ENCODE data around the gene SELPLG. TPM values are rescaled to one million over a fixed set of nuclear protein-coding genes. Genes with fewer than 3 reads are reported as not detected.
A peak's percentile ranks its signal among the peaks of the same experiment; 100 is the strongest.
"Not testable (repeated sequence)": the region's sequence is repeated elsewhere in the genome, so short reads cannot be mapped to it uniquely, and the experiment has no call there.

The SELPLG gene
- total RNA-seq, 1 experiment from 2014 or later = 0.97 TPM

DNA sequence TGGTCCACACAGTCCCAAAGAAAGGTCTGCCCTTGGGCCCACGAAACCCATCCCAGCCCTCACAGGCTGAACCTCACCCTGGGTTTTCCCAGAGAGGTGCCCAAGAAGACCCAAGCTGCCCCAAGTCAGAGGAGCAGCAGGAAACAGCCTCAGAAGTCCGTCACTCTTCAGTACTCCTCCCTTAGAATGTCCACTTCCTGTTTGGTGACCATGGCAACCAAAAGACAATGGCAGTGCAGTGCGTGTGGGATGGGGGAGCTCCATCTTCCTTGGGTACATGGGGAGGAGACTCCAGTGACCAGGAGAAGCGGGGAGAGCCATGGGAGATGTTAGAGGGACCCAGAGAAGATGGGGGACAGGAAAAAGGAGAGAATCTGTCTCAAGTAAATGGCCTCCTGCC is 11.3 kb downstream of the SELPLG start:
- no peaks in the 10 kb centered on the region for H3K27me3 ChIP-seq (ENCODE audit: low read length)
- H3K79me2 ChIP-seq (ENCODE audit: low read length) = no peaks in the 10 kb centered on the region
- H3K36me3 ChIP-seq (ENCODE audit: insufficient read depth, low read length) = no peaks in the 10 kb centered on the region
- no peak overlapping the region for H3K4me3 ChIP-seq (ENCODE audit: low read length)
- no peak overlapping the region for H3K4me2 ChIP-seq (ENCODE audit: low read depth, low read length, poor library complexity, severe bottlenecking)
- no peaks in the 10 kb centered on the region for H3K9me3 ChIP-seq (ENCODE audit: low read length)
- no peak overlapping the region for H3K9ac ChIP-seq (ENCODE audit: low read length)
- no peaks in the 10 kb centered on the region for H3K9me2 ChIP-seq (replicated peaks; ENCODE audit: insufficient read depth, low read length)
- H3K27ac ChIP-seq (ENCODE audit: low read length) = no peak overlapping the region
- peak; percentile 75 for DNase-seq
- no peaks in the 10 kb centered on the region for H4K20me1 ChIP-seq (ENCODE audit: insufficient read depth, low read depth, low read length)
- peaks cover 15% of the 10 kb centered on the region for H3K4me1 ChIP-seq (ENCODE audit: low read length)
- H2AFZ ChIP-seq (ENCODE audit: low read length) = no peak overlapping the region

DNA sequence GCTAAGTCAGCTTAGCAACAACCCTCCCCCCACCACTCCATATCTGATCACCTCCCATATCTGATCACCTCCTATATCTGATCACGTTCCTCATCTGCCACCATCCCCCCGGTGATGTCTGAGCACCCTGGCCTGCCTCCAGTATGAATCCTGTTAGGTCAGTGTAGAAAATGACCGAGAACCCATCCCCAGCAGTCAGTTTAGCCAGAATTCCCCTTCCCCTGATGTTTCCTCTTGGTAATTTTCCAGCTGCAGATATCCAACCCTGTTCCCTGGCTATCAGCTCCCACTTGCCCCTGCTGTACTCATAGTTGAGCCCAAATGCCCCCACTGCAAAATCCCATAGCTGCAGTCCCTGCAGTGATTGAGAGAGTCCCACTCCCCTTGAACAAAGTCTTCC is 12.5 kb downstream of the SELPLG start:
- Histone ChIP-seq H3K4me3 (ENCODE audit: low read length) (no peak overlapping the region), H3K4me1 (ENCODE audit: low read length) (peaks cover 15% of the 10 kb centered on the region), H3K9me3 (ENCODE audit: low read length) (no peaks in the 10 kb centered on the region; the same call in 1 of the 2 replicates), H3K27ac (ENCODE audit: low read length) (no peak overlapping the region), H4K20me1 (ENCODE audit: insufficient read depth, low read depth, low read length) (no peaks in the 10 kb centered on the region), H3K9ac (ENCODE audit: low read length) (no peak overlapping the region), H3K9me2 (replicated peaks; ENCODE audit: insufficient read depth, low read length) (no peaks in the 10 kb centered on the region), H3K36me3 (ENCODE audit: insufficient read depth, low read length) (no peaks in the 10 kb centered on the region), H3K27me3 (ENCODE audit: low read length) (no peaks in the 10 kb centered on the region; the same call in 1 of the 2 replicates), H3K79me2 (ENCODE audit: low read length) (no peaks in the 10 kb centered on the region), H3K4me2 (ENCODE audit: low read depth, low read length, poor library complexity, severe bottlenecking) (no peak overlapping the region), H2AFZ (ENCODE audit: low read length) (no peak overlapping the region)
- no peak for DNase-seq

GRCh38 chr12:108620236-108620879 is 13.3 kb downstream of the SELPLG start:
- Histone ChIP-seq H3K4me1 (ENCODE audit: low read length) (peaks cover 15% of the 10 kb centered on the region), H4K20me1 (ENCODE audit: insufficient read depth, low read depth, low read length) (no peaks in the 10 kb centered on the region), H3K4me3 (ENCODE audit: low read length) (no peak overlapping the region), H3K4me2 (ENCODE audit: low read depth, low read length, poor library complexity, severe bottlenecking) (no peak overlapping the region), H3K27ac (ENCODE audit: low read length) (no peak overlapping the region), H3K9me2 (replicated peaks; ENCODE audit: insufficient read depth, low read length) (no peaks in the 10 kb centered on the region), H2AFZ (ENCODE audit: low read length) (no peak overlapping the region), H3K9me3 (ENCODE audit: low read length) (peaks cover 4% of the 10 kb centered on the region; the same call in 1 of the 2 replicates), H3K36me3 (ENCODE audit: insufficient read depth, low read length) (no peaks in the 10 kb centered on the region), H3K27me3 (ENCODE audit: low read length) (no peaks in the 10 kb centered on the region; the same call in 1 of the 2 replicates), H3K79me2 (ENCODE audit: low read length) (no peaks in the 10 kb centered on the region), H3K9ac (ENCODE audit: low read length) (no peak overlapping the region)
- no peak for DNase-seq

DNA sequence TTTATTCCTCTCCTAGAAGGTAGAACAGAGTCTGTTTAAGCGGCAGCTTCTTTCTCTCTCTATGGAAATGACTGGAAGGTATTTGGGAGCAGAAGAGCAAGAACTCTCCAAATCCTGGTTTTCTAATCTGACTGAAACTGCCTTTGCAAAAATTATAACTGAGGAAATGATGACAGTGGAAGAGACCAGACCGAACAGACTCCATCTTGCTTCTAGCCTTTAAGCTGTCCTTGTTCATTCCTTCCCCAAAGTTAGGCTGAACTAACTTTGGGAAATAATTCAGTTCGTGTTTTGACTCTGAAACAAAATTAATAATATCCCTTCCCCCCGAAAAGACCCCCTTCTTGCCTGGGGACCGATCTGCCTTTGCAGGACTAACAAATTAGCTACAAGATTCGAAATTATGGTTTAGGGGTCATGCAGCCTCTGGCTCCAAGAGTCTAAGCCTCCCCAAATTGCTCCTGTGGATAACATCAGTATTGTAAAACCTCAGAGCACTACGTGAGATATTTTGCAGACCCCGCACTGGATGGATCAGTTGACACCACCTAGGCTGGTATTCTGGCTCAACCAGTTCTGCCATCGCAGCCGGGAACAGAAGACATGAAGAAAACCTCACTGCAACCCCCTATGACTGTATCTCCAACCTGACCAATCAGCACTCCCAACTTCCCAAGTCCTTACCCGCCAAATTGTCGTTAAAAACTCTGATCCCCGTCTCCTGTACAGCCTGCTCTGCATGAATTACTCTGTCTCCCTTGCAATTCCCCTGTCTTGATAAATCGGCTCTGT is 14.1 kb downstream of the SELPLG start:
- Histone ChIP-seq H3K4me1 (ENCODE audit: low read length) (peaks cover 15% of the 10 kb centered on the region), H2AFZ (ENCODE audit: low read length) (no peak overlapping the region), H3K79me2 (ENCODE audit: low read length) (no peaks in the 10 kb centered on the region), H3K27ac (ENCODE audit: low read length) (no peak overlapping the region), H4K20me1 (ENCODE audit: insufficient read depth, low read depth, low read length) (no peaks in the 10 kb centered on the region), H3K9me3 (ENCODE audit: low read length) (peaks cover 4% of the 10 kb centered on the region; the same call in 1 of the 2 replicates), H3K9ac (ENCODE audit: low read length) (no peak overlapping the region), H3K4me2 (ENCODE audit: low read depth, low read length, poor library complexity, severe bottlenecking) (no peak overlapping the region), H3K9me2 (replicated peaks; ENCODE audit: insufficient read depth, low read length) (no peaks in the 10 kb centered on the region), H3K4me3 (ENCODE audit: low read length) (no peak overlapping the region), H3K36me3 (ENCODE audit: insufficient read depth, low read length) (no peaks in the 10 kb centered on the region), H3K27me3 (ENCODE audit: low read length) (no peaks in the 10 kb centered on the region; the same call in 1 of the 2 replicates)
- no peak for DNase-seq

DNA sequence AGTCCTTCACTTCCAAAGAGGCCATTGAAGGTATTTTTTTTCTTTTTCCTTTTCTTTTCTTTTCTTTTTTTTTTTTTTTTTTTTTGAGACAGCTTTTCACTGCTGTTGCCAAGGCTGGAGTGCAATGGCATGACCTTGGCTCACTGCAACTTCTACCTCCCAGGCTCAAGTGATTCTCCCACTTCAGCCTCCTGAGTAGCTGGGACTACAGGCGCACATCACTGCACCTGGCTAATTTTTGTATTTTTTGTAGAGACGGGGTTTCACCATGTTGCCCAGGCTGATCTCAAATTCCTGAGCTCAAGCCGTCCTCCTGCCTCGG is 14.8 kb downstream of the SELPLG start:
- not testable (repeated sequence) for H3K27me3 ChIP-seq (ENCODE audit: low read length); H3K4me3 ChIP-seq (ENCODE audit: low read length); H3K9me2 ChIP-seq (replicated peaks; ENCODE audit: insufficient read depth, low read length); H3K9me3 ChIP-seq (ENCODE audit: low read length); H3K79me2 ChIP-seq (ENCODE audit: low read length); H2AFZ ChIP-seq (ENCODE audit: low read length); H3K36me3 ChIP-seq (ENCODE audit: insufficient read depth, low read length); H4K20me1 ChIP-seq (ENCODE audit: insufficient read depth, low read depth, low read length); H3K4me2 ChIP-seq (ENCODE audit: low read depth, low read length, poor library complexity, severe bottlenecking); DNase-seq; H3K9ac ChIP-seq (ENCODE audit: low read length); H3K27ac ChIP-seq (ENCODE audit: low read length)
- H3K4me1 ChIP-seq (ENCODE audit: low read length) = peaks cover 15% of the 10 kb centered on the region

GRCh38 chr12:108618079-108618952 is 15.4 kb downstream of the SELPLG start:
- Histone ChIP-seq H3K79me2 (ENCODE audit: low read length) (no peaks in the 10 kb centered on the region), H3K27me3 (ENCODE audit: low read length) (no peaks in the 10 kb centered on the region; the same call in 1 of the 2 replicates), H3K4me3 (ENCODE audit: low read length) (no peak overlapping the region), H3K4me1 (ENCODE audit: low read length) (peaks cover 15% of the 10 kb centered on the region), H3K9me3 (ENCODE audit: low read length) (peaks cover 4% of the 10 kb centered on the region; the same call in 1 of the 2 replicates), H3K4me2 (ENCODE audit: low read depth, low read length, poor library complexity, severe bottlenecking) (no peak overlapping the region), H4K20me1 (ENCODE audit: insufficient read depth, low read depth, low read length) (no peaks in the 10 kb centered on the region), H2AFZ (ENCODE audit: low read length) (no peak overlapping the region), H3K9me2 (replicated peaks; ENCODE audit: insufficient read depth, low read length) (no peaks in the 10 kb centered on the region), H3K36me3 (ENCODE audit: insufficient read depth, low read length) (no peaks in the 10 kb centered on the region), H3K9ac (ENCODE audit: low read length) (no peak overlapping the region), H3K27ac (ENCODE audit: low read length) (no peak overlapping the region)
- peak; percentile 90 for DNase-seq

- Histone ChIP-seq H3K9ac (ENCODE audit: low read length) (no peak overlapping the region), H3K27me3 (ENCODE audit: low read length) (no peaks in the 10 kb centered on the region; the same call in 1 of the 2 replicates), H3K27ac (ENCODE audit: low read length) (no peak overlapping the region), H4K20me1 (ENCODE audit: insufficient read depth, low read depth, low read length) (no peaks in the 10 kb centered on the region), H3K9me3 (ENCODE audit: low read length) (peaks cover 4% of the 10 kb centered on the region; the same call in 1 of the 2 replicates), H3K9me2 (replicated peaks; ENCODE audit: insufficient read depth, low read length) (no peaks in the 10 kb centered on the region), H3K4me2 (ENCODE audit: low read depth, low read length, poor library complexity, severe bottlenecking) (no peak overlapping the region), H2AFZ (ENCODE audit: low read length) (no peak overlapping the region), H3K36me3 (ENCODE audit: insufficient read depth, low read length) (no peaks in the 10 kb centered on the region), H3K4me3 (ENCODE audit: low read length) (no peak overlapping the region), H3K79me2 (ENCODE audit: low read length) (no peaks in the 10 kb centered on the region), H3K4me1 (ENCODE audit: low read length) (peaks cover 10% of the 10 kb centered on the region)
- no peak for DNase-seq
These were observed 16.5 kb downstream of the SELPLG start for GRCh38 chr12:108616941-108617858.
